K562 (cell line): Measurements from ENCODE around the gene ERC2. TPM values are rescaled to one million over a fixed set of nuclear protein-coding genes. Genes with fewer than 3 reads are reported as not detected.

Experiments used
- ATAC-seq: fragments of 200-7000 bp; cut with Tn5 transposase; 3 replicates; pipeline ENCODE4 v1.9.1; 2020; ENCODE audit warnings: moderate library complexity
- BruUV-seq: library from RNA; stranded (reverse); fragments of 400-500 nt; replicated peaks from 2 replicates; lab custom pipeline; 2021; lab: Mats Ljungman, UMichigan
- CTCF ChIA-PET: fragments of 300-600 bp; formaldehyde crosslinking; extraction: SDS; loops from one replicate; lab custom pipeline; 2021; ENCODE audit warnings: low intra/inter-chr PET ratio; lab: Yijun Ruan, JAX
- POLR2A ChIA-PET: fragments of 300-600, 350-650 bp; sonication (Branson Sonifier 250); formaldehyde crosslinking; extraction: SDS; loops from one replicate; lab custom pipeline; 2021; ENCODE audit warnings: antibody characterized with exemption, inconsistent platforms; lab: Yijun Ruan, JAX
- DNase-seq, 4 experiments: peaks; one replicate each; pipeline versions ENCODE4 v3.0.0 to v3.0.0-alpha.2; 2011 to 2018; ENCODE audit warnings: low spot score in 3 of 4, mixed read lengths in 3 of 4; ENCODE audit errors: extremely low read depth in 1 of 4
- FAIRE-seq: peaks from 2 replicates; lab custom pipeline; 2011; peaks lifted over from hg19 to GRCh38; lab: Jason Lieb, UNC
- H2AFZ ChIP-seq: 2 replicates; pipeline ENCODE4 v1.6.0; 2011; ENCODE audit warnings: low read depth, low read length, control low read depth, inconsistent platforms
- H3K27ac ChIP-seq: fragments of 200-600 bp; 3 replicates; pipeline ENCODE4 v1.8.0; 2011; ENCODE audit warnings: low read depth, mild to moderate bottlenecking, control low read depth, inconsistent platforms, low read length, moderate library complexity, mixed read lengths; ENCODE audit errors: extremely low read depth
- H3K27me3 ChIP-seq, 2 experiments: fragments of 300-600 bp in 1 of 2; 2 replicates in 1 of 2; 3 replicates in 1 of 2; pipeline versions ENCODE4 v1.6.0 to v1.8.0; 2011; ENCODE audit warnings: inconsistent platforms in 2 of 2, low read length in 2 of 2, mild to moderate bottlenecking in 1 of 2, mixed read lengths in 1 of 2, moderate library complexity in 1 of 2; ENCODE audit not compliant: control insufficient read depth in 2 of 2, insufficient read depth in 2 of 2
- H3K36me3 ChIP-seq: fragments of 300-600 bp; 3 replicates; pipeline ENCODE4 v1.8.0; 2011; ENCODE audit warnings: mild to moderate bottlenecking, low read length, inconsistent platforms; ENCODE audit not compliant: control insufficient read depth, insufficient read depth
- H3K4me1 ChIP-seq, 2 experiments: fragments of 200-600 bp in 1 of 2; replicated peaks in 1 of 2; 2 replicates in 1 of 2; 3 replicates in 1 of 2; pipeline versions ENCODE4 v1.5.1 to v1.8.0; 2011; ENCODE audit warnings: inconsistent platforms in 2 of 2, low read length in 2 of 2, mild to moderate bottlenecking in 1 of 2, mixed read lengths in 1 of 2, moderate library complexity in 1 of 2; ENCODE audit not compliant: control insufficient read depth in 2 of 2, insufficient read depth in 2 of 2
- H3K4me2 ChIP-seq: 2 replicates; pipeline ENCODE4 v1.6.1; 2011; ENCODE audit warnings: low read length, control low read depth, inconsistent platforms, mixed read lengths; ENCODE audit not compliant: insufficient read depth
- H3K4me3 ChIP-seq: fragments of 200-600 bp; sonication (generic), shearing (Covaris generic); 2 replicates; pipeline ENCODE4 v1.5.1; 2016; ENCODE audit warnings: control low read depth, inconsistent platforms
- H3K79me2 ChIP-seq: fragments of 200-600 bp; 3 replicates; pipeline ENCODE4 v1.8.0; 2011; ENCODE audit warnings: low read length, inconsistent platforms; ENCODE audit not compliant: control insufficient read depth, insufficient read depth
- H3K9ac ChIP-seq, 2 experiments: 2 replicates each; pipeline versions ENCODE4 v1.6.0 to v1.6.1; 2011; ENCODE audit warnings: low read depth in 2 of 2, low read length in 2 of 2, control low read depth in 1 of 2, inconsistent platforms in 1 of 2, mild to moderate bottlenecking in 1 of 2, mixed read lengths in 1 of 2; ENCODE audit not compliant: insufficient read depth in 1 of 2
- H3K9me1 ChIP-seq: one replicate; pipeline ENCODE4 v1.6.0; 2011; ENCODE audit warnings: inconsistent platforms, mild to moderate bottlenecking, low read length, moderate library complexity; ENCODE audit not compliant: control insufficient read depth, insufficient read depth
- H3K9me3 ChIP-seq: replicated peaks from 2 replicates; pipeline ENCODE4 v1.5.1; 2011; ENCODE audit warnings: low read depth, low read length, inconsistent platforms; ENCODE audit not compliant: control insufficient read depth, insufficient read depth
- H4K20me1 ChIP-seq: replicated peaks from 2 replicates; pipeline ENCODE4 v1.6.1; 2011; ENCODE audit warnings: low read length, inconsistent platforms, mixed read lengths; ENCODE audit not compliant: control insufficient read depth, insufficient read depth
- CREBBP ChIP-seq: IDR thresholded peaks from one replicate; pipeline ENCODE4 v1.6.1; 2012; ENCODE audit warnings: low read depth, mild to moderate bottlenecking, control low read depth, inconsistent platforms, low read length
- FOXJ3 ChIP-seq: sonication (generic); formaldehyde crosslinking; IDR thresholded peaks from 2 replicates; pipeline ENCODE4 v1.4.0; 2020; ENCODE audit warnings: mild to moderate bottlenecking, missing genetic modification reagents
- FUS ChIP-seq: fragments of 200-400 bp; formaldehyde crosslinking; optimal IDR thresholded peaks from 2 replicates; pipeline ENCODE3; 2017; ENCODE audit warnings: low read depth, low read length
- NCOA1 ChIP-seq: fragments of 450-650 bp; IDR thresholded peaks from 2 replicates; pipeline ENCODE4 v1.6.1; 2016; ENCODE audit warnings: low read depth
- NRF1 ChIP-seq, 2 experiments: fragments of 450-650 bp; IDR thresholded peaks in 1 of 2; conservative IDR thresholded peaks in 1 of 2; 2 replicates each; pipeline ENCODE4 v1.6.1; 2014; ENCODE audit warnings: mild to moderate bottlenecking in 2 of 2
- PHB ChIP-seq: fragments of 250-450 bp; sonication (Bioruptor Pico); IDR thresholded peaks from 2 replicates; pipeline ENCODE4 v1.5.0; 2021
- ZFP30 ChIP-seq: fragments of 250-450 bp; sonication (Bioruptor Pico); IDR thresholded peaks from 2 replicates; pipeline ENCODE4 v1.8.0; 2022; ENCODE audit warnings: moderate library complexity, mild to moderate bottlenecking, inconsistent platforms, borderline replicate concordance
- ZNF143 ChIP-seq: sonication (generic); formaldehyde crosslinking; IDR thresholded peaks from 2 replicates; pipeline ENCODE4 v1.9.0; 2022; ENCODE audit warnings: mild to moderate bottlenecking, missing genetic modification reagents
- ZNF174 ChIP-seq: fragments of 250-450 bp; sonication (Bioruptor Pico); IDR thresholded peaks from 2 replicates; pipeline ENCODE4 v1.4.0; 2020; ENCODE audit warnings: mild to moderate bottlenecking
- ZNF184 ChIP-seq: sonication (generic); formaldehyde crosslinking; IDR thresholded peaks from 2 replicates; pipeline ENCODE4 v1.5.0; 2020; ENCODE audit warnings: missing genetic modification reagents
- ZZZ3 ChIP-seq: fragments of 450-650 bp; IDR thresholded peaks from 2 replicates; pipeline ENCODE4 v1.6.1; 2016; ENCODE audit warnings: antibody characterized with exemption, mild to moderate bottlenecking, moderate library complexity
- WGBS: fragments of 100-300 bp; shearing (Covaris generic); methylation state at CpG from one replicate; pipeline ENCODE4 v1.1.6; 2016; ENCODE audit warnings: low coverage, mixed read lengths; ENCODE audit not compliant: insufficient coverage; ENCODE audit errors: missing lambda C conversion rate; 5-methylcytosine and 5-hydroxymethylcytosine counted together
- in situ Hi-C: fragments of 300-500 bp; cut with MboI; formaldehyde crosslinking; loops from 4 replicates; pipeline ENCODE4 v1.15.0; 2018; ENCODE audit warnings: inconsistent platforms, mixed read lengths
- intact Hi-C: fragments of 100-400 bp; cut with micrococcal nuclease; formaldehyde crosslinking; loops from 2 replicates; pipeline ENCODE4 v1.14.2; 2022
- polyA plus RNA-seq, 8 experiments: library from polyadenylated mRNA; depleted of rRNA in 4 of 8; stranded (reverse) in 5 of 8; unstranded in 3 of 8; fragments of >200 nt; fragmentation: Nextera tagmentation in 2 of 8; fragmentation: Illumina TruSeq in 1 of 8; extraction: Ambion mirVana in 2 of 8; extraction: Trizol in 1 of 8; gene quantifications; 2 replicates each; pipeline versions ENCODE4 v1.2.1 to v1.2.3, GENCODE V29; 2011 to 2014; ENCODE audit warnings: inconsistent platforms in 1 of 8, missing spikeins in 1 of 8
- total RNA-seq, 7 experiments: library from RNA; depleted of rRNA in 6 of 7; stranded (reverse); fragments of >200 nt in 6 of 7; fragmentation: Illumina TruSeq in 2 of 7; extraction: Trizol in 2 of 7; gene quantifications; 2 replicates each; pipeline versions ENCODE4 v1.2.1 to v1.2.3, GENCODE V29; 2011 to 2021; ENCODE audit warnings: low replicate concordance in 1 of 7
- TF ChIP-seq, protein P1 (sequence below): fragments of 250-450 bp; sonication (Bioruptor Pico); IDR thresholded peaks from 2 replicates; pipeline ENCODE4 v1.5.0; 2020; ENCODE audit warnings: mild to moderate bottlenecking
- TF ChIP-seq, protein P2 (sequence below): fragments of 250-450 bp; sonication (Bioruptor Pico); IDR thresholded peaks from 2 replicates; pipeline ENCODE4 v1.5.0; 2021; ENCODE audit warnings: mild to moderate bottlenecking, moderate library complexity
- TF ChIP-seq, protein P3 (sequence below): IDR thresholded peaks from 3 replicates; pipeline ENCODE4 v1.6.1; 2011; ENCODE audit warnings: borderline replicate concordance, mild to moderate bottlenecking, moderate library complexity; ENCODE audit not compliant: insufficient read length; ENCODE audit errors: extremely low read depth

ERC2 gene
- total and polyA plus RNA-seq, 9 of the 15 experiments (the other 6 are each of a cell fraction or from before 2014, with no cell fraction given), result 0.04 to 0.18 (median 0.07) TPM; not detected in 2

DNA sequence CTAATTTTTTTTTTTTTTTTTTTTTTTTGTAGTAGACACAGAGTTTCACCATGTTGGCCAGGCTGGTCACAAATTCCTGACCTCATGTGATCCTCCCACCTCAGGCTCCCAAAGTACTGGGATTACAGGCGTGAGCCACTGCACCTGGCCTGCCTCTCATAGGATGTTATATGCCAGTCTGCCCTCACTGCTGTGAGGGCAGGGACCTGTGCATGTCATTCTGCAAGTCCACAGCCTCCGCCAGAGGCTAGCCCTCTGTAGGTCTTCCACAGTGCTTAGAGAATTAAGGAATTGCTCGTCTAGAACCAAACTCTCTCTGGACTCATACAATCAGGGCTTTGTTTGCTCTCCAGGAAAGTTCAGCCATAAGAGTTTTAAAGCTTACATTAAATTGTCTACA is 817.3 kb downstream of the ERC2 start (continued):
- TF ChIP-seq, protein P1, sequence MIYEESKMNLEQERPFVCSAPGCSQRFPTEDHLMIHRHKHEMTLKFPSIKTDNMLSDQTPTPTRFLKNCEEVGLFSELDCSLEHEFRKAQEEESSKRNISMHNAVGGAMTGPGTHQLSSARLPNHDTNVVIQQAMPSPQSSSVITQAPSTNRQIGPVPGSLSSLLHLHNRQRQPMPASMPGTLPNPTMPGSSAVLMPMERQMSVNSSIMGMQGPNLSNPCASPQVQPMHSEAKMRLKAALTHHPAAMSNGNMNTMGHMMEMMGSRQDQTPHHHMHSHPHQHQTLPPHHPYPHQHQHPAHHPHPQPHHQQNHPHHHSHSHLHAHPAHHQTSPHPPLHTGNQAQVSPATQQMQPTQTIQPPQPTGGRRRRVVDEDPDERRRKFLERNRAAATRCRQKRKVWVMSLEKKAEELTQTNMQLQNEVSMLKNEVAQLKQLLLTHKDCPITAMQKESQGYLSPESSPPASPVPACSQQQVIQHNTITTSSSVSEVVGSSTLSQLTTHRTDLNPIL (CRISPR knock-in tag), result no peak
- TF ChIP-seq ZNF143 (CRISPR knock-in tag), result no peak
- TF ChIP-seq, all 486 proteins: peak for 0

DNA sequence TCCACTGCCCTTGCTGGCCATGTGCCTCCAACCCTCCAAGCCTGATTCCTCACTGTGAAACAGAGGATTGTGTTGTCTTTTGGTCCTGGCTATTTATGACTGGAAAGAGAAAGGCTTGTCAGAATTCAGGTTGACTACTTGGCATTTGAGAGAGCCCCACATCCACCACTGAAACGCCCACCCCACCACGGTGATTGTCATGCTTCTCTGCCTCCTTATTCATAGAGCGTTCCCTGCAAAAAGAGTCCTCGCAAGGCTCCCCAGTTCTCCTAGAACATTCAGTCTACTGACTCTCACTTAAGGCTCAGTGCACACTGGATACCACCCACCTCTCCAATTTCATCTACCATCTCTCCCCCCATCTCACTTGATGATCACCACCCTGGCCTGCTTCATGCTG is 818.3 kb downstream of the ERC2 start:
- in situ Hi-C loops, result no loop called here
- WGBS, result 0% methylated on average over 4 of the region's 4 CpGs
- TF ChIP-seq CREBBP (no peak), FOXJ3 (CRISPR knock-in tag) (no peak), NRF1 (conservative IDR thresholded peaks at IDR 0.05 in 1 of 2, IDR thresholded peaks at IDR 0.05 in 1 of 2) (no peak), NCOA1 (no peak), FUS (no peak), ZFP30 (CRISPR knock-in tag) (no peak), ZZZ3 (no peak), PHB (no peak), ZNF184 (CRISPR knock-in tag) (no peak), ZNF174 (no peak)
- TF ChIP-seq, protein P2, sequence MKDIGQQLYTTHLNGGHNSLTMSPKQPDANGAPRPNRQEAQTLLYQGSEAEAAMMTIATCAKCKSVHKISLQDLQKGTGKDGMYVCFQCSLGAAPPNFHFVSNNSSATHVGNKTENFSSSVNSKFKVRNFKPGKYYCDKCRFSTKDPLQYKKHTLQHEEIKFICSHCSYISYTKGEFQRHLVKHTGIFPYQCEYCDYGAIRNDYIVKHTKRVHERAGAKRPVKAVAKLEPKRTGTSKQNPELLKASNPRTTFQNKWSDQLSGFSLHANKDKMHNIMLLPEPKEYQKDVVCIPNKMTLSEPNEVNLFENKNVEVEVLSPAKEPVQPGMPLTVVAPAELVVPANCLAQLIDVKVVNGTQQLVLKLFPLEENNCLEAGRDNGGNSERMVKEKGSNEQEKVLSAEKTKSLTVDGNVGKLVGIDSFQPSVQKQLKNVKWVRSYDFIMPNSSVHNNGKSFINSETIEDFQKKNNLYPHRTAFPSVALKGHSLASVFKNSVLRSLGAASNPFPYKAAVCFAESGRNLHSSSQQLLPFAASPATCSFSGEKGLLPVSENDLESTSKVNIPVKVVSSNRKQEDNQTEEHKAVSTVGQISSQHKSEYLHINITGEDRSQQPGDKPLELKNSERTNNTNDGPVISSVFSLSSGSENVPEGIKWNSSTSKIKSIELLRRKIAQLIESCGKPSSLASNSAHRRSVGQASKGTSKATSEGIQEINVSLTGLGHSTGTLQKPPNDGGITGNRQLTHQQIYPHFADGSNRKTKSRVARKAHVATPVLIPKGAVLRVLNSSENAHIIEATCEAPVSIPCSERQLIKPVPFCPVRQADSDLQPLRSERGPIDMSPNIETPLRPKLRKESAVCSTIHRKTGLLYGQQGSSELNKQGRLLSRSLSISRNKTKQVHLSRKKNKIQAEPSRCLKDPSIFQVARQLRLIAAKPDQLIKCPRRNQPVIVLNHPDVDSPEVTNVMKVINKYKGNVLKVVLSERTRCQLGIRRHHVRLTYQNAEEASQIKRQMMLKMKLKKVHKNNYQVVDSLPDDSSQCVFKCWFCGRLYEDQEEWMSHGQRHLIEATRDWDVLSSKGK (CRISPR knock-in tag), result no peak
- TF ChIP-seq, protein P3, sequence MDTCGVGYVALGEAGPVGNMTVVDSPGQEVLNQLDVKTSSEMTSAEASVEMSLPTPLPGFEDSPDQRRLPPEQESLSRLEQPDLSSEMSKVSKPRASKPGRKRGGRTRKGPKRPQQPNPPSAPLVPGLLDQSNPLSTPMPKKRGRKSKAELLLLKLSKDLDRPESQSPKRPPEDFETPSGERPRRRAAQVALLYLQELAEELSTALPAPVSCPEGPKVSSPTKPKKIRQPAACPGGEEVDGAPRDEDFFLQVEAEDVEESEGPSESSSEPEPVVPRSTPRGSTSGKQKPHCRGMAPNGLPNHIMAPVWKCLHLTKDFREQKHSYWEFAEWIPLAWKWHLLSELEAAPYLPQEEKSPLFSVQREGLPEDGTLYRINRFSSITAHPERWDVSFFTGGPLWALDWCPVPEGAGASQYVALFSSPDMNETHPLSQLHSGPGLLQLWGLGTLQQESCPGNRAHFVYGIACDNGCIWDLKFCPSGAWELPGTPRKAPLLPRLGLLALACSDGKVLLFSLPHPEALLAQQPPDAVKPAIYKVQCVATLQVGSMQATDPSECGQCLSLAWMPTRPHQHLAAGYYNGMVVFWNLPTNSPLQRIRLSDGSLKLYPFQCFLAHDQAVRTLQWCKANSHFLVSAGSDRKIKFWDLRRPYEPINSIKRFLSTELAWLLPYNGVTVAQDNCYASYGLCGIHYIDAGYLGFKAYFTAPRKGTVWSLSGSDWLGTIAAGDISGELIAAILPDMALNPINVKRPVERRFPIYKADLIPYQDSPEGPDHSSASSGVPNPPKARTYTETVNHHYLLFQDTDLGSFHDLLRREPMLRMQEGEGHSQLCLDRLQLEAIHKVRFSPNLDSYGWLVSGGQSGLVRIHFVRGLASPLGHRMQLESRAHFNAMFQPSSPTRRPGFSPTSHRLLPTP, result no peak

More for the DNA sequence above, 818.3 kb downstream of the ERC2 start:
- DNase-seq (no peak), ATAC-seq (no peak), FAIRE-seq (no peak)
- Histone ChIP-seq H3K79me2 (no peaks in the 10 kb centered on the region), H3K9me3 (no peaks in the 10 kb centered on the region), H3K36me3 (no peaks in the 10 kb centered on the region), H3K4me1 (no peaks in the 10 kb centered on the region), H4K20me1 (no peaks in the 10 kb centered on the region), H3K9me1 (no peaks in the 10 kb centered on the region), H2AFZ (no peak overlapping the region), H3K27me3 (peaks cover 0 to 7% of the 10 kb centered on the region in 2 experiments; a peak in 1 of 5 replicates), H3K27ac (no peak overlapping the region), H3K9ac (no peak overlapping the region), H3K4me3 (no peak overlapping the region), H3K4me2 (no peak overlapping the region)
- intact Hi-C loops, result no loop called here
- CTCF ChIA-PET, result no interaction called here
- BruUV-seq, result no TSS peak
- POLR2A ChIA-PET, result no interaction called here
